SK-N-SH (cell line): ENCODE results near the gene ZNF646. TPM values are rescaled to one million over a fixed set of nuclear protein-coding genes. Genes with fewer than 3 reads are reported as not detected.

Experiments used
- CTCF ChIA-PET: fragments of 300-600, 350-600 bp; formaldehyde crosslinking; extraction: SDS; loops from one replicate; lab custom pipeline; 2021; lab: Yijun Ruan, JAX
- POLR2A ChIA-PET: fragments of 350-600 bp; sonication (Branson Sonifier 250); formaldehyde crosslinking; extraction: SDS; loops from one replicate; lab custom pipeline; 2020; ENCODE audit warnings: antibody characterized with exemption, inconsistent platforms; lab: Yijun Ruan, JAX
- DNase-seq: peaks from one replicate; pipeline ENCODE4 v3.0.0; 2012
- H2AFZ ChIP-seq: fragments of 200-600 bp; sonication (generic); 2 replicates; pipeline ENCODE4 v1.8.1; 2016; ENCODE audit warnings: antibody characterized with exemption, mild to moderate bottlenecking, low read depth
- H3F3A ChIP-seq: fragments of 200-600 bp; sonication (generic); replicated peaks from 2 replicates; pipeline ENCODE3; 2016; ENCODE audit warnings: antibody characterized with exemption, mild to moderate bottlenecking; ENCODE audit not compliant: insufficient read depth
- H3K27ac ChIP-seq, 2 experiments: fragments of 200-500 bp in 1 of 2; fragments of 200-600 bp in 1 of 2; sonication (Bioruptor generic) in 1 of 2; sonication (generic), shearing (Covaris generic) in 1 of 2; 2 replicates each; pipeline versions ENCODE4 v1.5.1 to v1.6.1; 2014 to 2016; ENCODE audit warnings: low read depth in 2 of 2, inconsistent platforms in 1 of 2, low read length in 1 of 2, mild to moderate bottlenecking in 1 of 2, mixed read lengths in 1 of 2
- H3K27me3 ChIP-seq: fragments of 200-600 bp; sonication (generic), shearing (Covaris generic); 2 replicates; pipeline ENCODE4 v1.6.1; 2016; ENCODE audit warnings: mixed run types; ENCODE audit not compliant: insufficient read depth
- H3K36me3 ChIP-seq, 2 experiments: fragments of 200-500 bp in 1 of 2; fragments of 200-600 bp in 1 of 2; sonication (Bioruptor generic) in 1 of 2; sonication (generic) in 1 of 2; replicated peaks in 1 of 2; 2 replicates each; pipeline versions ENCODE3 to v1.5.1; 2014 to 2016; ENCODE audit warnings: low read length in 1 of 2, mild to moderate bottlenecking in 1 of 2; ENCODE audit not compliant: insufficient read depth in 2 of 2, control insufficient read depth in 1 of 2
- H3K4me1 ChIP-seq, 2 experiments: fragments of 200-500 bp in 1 of 2; fragments of 200-600 bp in 1 of 2; sonication (Bioruptor generic) in 1 of 2; sonication (generic), shearing (Covaris generic) in 1 of 2; 2 replicates each; pipeline versions ENCODE4 v1.5.1 to v1.6.1; 2014 to 2016; ENCODE audit warnings: low read depth in 1 of 2, low read length in 1 of 2, mixed run types in 1 of 2; ENCODE audit not compliant: insufficient read depth in 2 of 2, control insufficient read depth in 1 of 2
- H3K4me2 ChIP-seq: fragments of 200-600 bp; sonication (generic), shearing (Covaris generic); 2 replicates; pipeline ENCODE4 v1.6.1; 2017; ENCODE audit warnings: mixed run types
- H3K4me3 ChIP-seq, 2 experiments: fragments of 200-500 bp in 1 of 2; fragments of 200-600 bp in 1 of 2; sonication (Bioruptor generic) in 1 of 2; sonication (generic), shearing (Covaris generic) in 1 of 2; 2 replicates each; pipeline versions ENCODE4 v1.5.1 to v1.8.1; 2014 to 2016; ENCODE audit warnings: low read depth in 2 of 2, inconsistent platforms in 1 of 2, low read length in 1 of 2, mild to moderate bottlenecking in 1 of 2, mixed read lengths in 1 of 2, moderate library complexity in 1 of 2
- H3K79me2 ChIP-seq: fragments of 200-600 bp; sonication (generic); 2 replicates; pipeline ENCODE4 v1.8.1; 2017; ENCODE audit warnings: mild to moderate bottlenecking; ENCODE audit not compliant: insufficient read depth
- H3K9ac ChIP-seq: fragments of 200-600 bp; sonication (generic); 2 replicates; pipeline ENCODE4 v1.6.1; 2017; ENCODE audit warnings: mixed run types
- H3K9me2 ChIP-seq: fragments of 200-600 bp; sonication (generic); 2 replicates; pipeline ENCODE4 v1.6.1; 2017; ENCODE audit warnings: mixed run types
- H3K9me3 ChIP-seq: fragments of 200-600 bp; sonication (generic); 2 replicates; pipeline ENCODE4 v1.6.1; 2017; ENCODE audit warnings: mixed run types, mild to moderate bottlenecking, moderate library complexity
- H4K20me1 ChIP-seq: fragments of 200-600 bp; sonication (generic); 2 replicates; pipeline ENCODE4 v1.6.1; 2017; ENCODE audit warnings: mild to moderate bottlenecking, mixed run types; ENCODE audit not compliant: insufficient read depth
- EP300 ChIP-seq, 2 experiments: IDR thresholded peaks; 2 replicates each; pipeline versions ENCODE4 v1.4.0 to v1.6.1; 2012; ENCODE audit warnings: borderline replicate concordance in 1 of 2, low read depth in 1 of 2, low read length in 1 of 2
- EZH2phosphoT487 ChIP-seq: fragments of 200-600 bp; sonication (generic); IDR thresholded peaks from 2 replicates; pipeline ENCODE4 v1.6.1; 2017; ENCODE audit warnings: low read depth, mixed run types, mild to moderate bottlenecking, antibody characterized with exemption, moderate library complexity, borderline replicate concordance
- FOSL2 ChIP-seq: IDR thresholded peaks from 2 replicates; pipeline ENCODE4 v1.4.0; 2012; ENCODE audit warnings: low read depth, mild to moderate bottlenecking, moderate library complexity, borderline replicate concordance
- FOXJ3 ChIP-seq: sonication (generic); formaldehyde crosslinking; IDR thresholded peaks from 2 replicates; pipeline ENCODE4 v1.5.1; 2020; ENCODE audit warnings: mild to moderate bottlenecking, missing genetic modification reagents
- FOXM1 ChIP-seq: IDR thresholded peaks from 2 replicates; pipeline ENCODE4 v1.4.0; 2012; ENCODE audit warnings: low read depth, mild to moderate bottlenecking
- GABPA ChIP-seq: IDR thresholded peaks from 2 replicates; pipeline ENCODE4 v1.4.0; 2012; ENCODE audit warnings: low read depth, mild to moderate bottlenecking
- MEF2A ChIP-seq: IDR thresholded peaks from 2 replicates; pipeline ENCODE4 v1.4.0; 2012; ENCODE audit warnings: low read depth, borderline replicate concordance
- NRF1 ChIP-seq: IDR thresholded peaks from 2 replicates; pipeline ENCODE4 v1.6.1; 2012; ENCODE audit warnings: low read depth, mild to moderate bottlenecking, low read length
- POLR2AphosphoS5 ChIP-seq: IDR thresholded peaks from 2 replicates; pipeline ENCODE4 v1.6.1; 2012; ENCODE audit warnings: low read depth, low read length
- RXRA ChIP-seq: IDR thresholded peaks from 2 replicates; pipeline ENCODE4 v1.4.0; 2012; ENCODE audit warnings: low read depth, mild to moderate bottlenecking, borderline replicate concordance
- SMC3 ChIP-seq: IDR thresholded peaks from 2 replicates; pipeline ENCODE4 v1.6.1; 2012; ENCODE audit warnings: low read depth, low read length, improper control_type of control experiment
- TAF1 ChIP-seq: IDR thresholded peaks from 2 replicates; pipeline ENCODE4 v1.6.1; 2012; ENCODE audit warnings: low read depth, mild to moderate bottlenecking, low read length, moderate library complexity, borderline replicate concordance
- YY1 ChIP-seq: IDR thresholded peaks from 2 replicates; pipeline ENCODE4 v1.4.0; 2012; ENCODE audit warnings: low read depth, mild to moderate bottlenecking
- WGBS: methylation state at CpG from one replicate; pipeline ENCODE4 v1.1.6; 2017; ENCODE audit warnings: low lambda C conversion rate; 5-methylcytosine and 5-hydroxymethylcytosine counted together
- polyA plus RNA-seq, 3 experiments: library from polyadenylated mRNA; depleted of rRNA; stranded (reverse); fragments of >200 nt; gene quantifications; 2 replicates each; pipeline ENCODE4 v1.2.3, GENCODE V29; 2012
- TF ChIP-seq, protein P1 (sequence below): IDR thresholded peaks from 2 replicates; pipeline ENCODE4 v1.6.1; 2012; ENCODE audit warnings: mild to moderate bottlenecking, low read depth, low read length, moderate library complexity
- TF ChIP-seq, protein P2 (sequence below): IDR thresholded peaks from 2 replicates; pipeline ENCODE4 v1.4.0; 2012; ENCODE audit warnings: low read depth, borderline replicate concordance
- TF ChIP-seq, protein P3 (sequence below): IDR thresholded peaks from 2 replicates; pipeline ENCODE4 v1.4.0; 2012; ENCODE audit warnings: low read depth, borderline replicate concordance
- TF ChIP-seq, protein P4 (sequence below): fragments of 200-600 bp; sonication (generic); IDR thresholded peaks from 2 replicates; pipeline ENCODE4 v1.6.1; 2017; ENCODE audit warnings: antibody characterized with exemption, mild to moderate bottlenecking, moderate library complexity

ZNF646 gene
- polyA plus RNA-seq, 1 of the 3 experiments (the other 2 are of a cell fraction), result 3.4 TPM

DNA sequence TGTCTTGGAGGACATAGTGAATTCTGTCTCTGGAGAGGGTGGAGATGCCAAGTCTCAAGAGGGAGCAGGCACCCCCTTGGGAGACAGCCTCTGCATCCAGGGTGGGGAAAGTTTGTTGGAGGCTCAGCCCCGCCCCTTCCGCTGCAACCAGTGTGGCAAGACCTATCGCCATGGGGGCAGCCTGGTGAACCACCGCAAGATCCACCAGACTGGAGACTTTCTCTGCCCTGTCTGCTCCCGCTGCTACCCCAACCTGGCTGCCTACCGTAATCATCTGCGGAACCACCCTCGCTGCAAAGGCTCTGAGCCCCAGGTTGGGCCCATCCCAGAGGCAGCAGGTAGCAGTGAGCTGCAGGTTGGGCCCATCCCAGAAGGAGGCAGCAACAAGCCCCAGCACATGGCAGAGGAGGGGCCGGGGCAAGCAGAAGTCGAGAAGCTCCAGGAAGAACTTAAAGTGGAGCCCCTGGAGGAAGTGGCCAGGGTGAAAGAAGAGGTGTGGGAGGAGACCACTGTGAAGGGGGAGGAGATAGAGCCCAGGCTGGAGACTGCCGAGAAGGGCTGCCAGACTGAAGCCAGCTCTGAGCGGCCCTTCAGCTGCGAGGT, 5.2 kb downstream of the ZNF646 start:
- H3K79me2 ChIP-seq, result peaks cover 75% of the 10 kb centered on the region
- H3K36me3 ChIP-seq, result peaks cover 27 to 72% of the 10 kb centered on the region in 2 experiments
- H3K27ac ChIP-seq, result no peak overlapping the region
- CTCF ChIA-PET, result interaction anchor here (0.5 to 1.6 kb wide), 3 partner anchors 21 to 266 kb away, joined by 4 to 5 read pairs (median 4); no protein-coding TSS in a partner anchor
- WGBS, result 75% methylated on average over 5 of the region's 13 CpGs
- TF ChIP-seq MEF2A, result no peak
- TF ChIP-seq SMC3, result no peak
- TF ChIP-seq TAF1, result no peak
- TF ChIP-seq EZH2phosphoT487, result no peak
- TF ChIP-seq, protein P1, sequence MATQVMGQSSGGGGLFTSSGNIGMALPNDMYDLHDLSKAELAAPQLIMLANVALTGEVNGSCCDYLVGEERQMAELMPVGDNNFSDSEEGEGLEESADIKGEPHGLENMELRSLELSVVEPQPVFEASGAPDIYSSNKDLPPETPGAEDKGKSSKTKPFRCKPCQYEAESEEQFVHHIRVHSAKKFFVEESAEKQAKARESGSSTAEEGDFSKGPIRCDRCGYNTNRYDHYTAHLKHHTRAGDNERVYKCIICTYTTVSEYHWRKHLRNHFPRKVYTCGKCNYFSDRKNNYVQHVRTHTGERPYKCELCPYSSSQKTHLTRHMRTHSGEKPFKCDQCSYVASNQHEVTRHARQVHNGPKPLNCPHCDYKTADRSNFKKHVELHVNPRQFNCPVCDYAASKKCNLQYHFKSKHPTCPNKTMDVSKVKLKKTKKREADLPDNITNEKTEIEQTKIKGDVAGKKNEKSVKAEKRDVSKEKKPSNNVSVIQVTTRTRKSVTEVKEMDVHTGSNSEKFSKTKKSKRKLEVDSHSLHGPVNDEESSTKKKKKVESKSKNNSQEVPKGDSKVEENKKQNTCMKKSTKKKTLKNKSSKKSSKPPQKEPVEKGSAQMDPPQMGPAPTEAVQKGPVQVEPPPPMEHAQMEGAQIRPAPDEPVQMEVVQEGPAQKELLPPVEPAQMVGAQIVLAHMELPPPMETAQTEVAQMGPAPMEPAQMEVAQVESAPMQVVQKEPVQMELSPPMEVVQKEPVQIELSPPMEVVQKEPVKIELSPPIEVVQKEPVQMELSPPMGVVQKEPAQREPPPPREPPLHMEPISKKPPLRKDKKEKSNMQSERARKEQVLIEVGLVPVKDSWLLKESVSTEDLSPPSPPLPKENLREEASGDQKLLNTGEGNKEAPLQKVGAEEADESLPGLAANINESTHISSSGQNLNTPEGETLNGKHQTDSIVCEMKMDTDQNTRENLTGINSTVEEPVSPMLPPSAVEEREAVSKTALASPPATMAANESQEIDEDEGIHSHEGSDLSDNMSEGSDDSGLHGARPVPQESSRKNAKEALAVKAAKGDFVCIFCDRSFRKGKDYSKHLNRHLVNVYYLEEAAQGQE, result no peak
- TF ChIP-seq RXRA, result no peak
- TF ChIP-seq, protein P2, sequence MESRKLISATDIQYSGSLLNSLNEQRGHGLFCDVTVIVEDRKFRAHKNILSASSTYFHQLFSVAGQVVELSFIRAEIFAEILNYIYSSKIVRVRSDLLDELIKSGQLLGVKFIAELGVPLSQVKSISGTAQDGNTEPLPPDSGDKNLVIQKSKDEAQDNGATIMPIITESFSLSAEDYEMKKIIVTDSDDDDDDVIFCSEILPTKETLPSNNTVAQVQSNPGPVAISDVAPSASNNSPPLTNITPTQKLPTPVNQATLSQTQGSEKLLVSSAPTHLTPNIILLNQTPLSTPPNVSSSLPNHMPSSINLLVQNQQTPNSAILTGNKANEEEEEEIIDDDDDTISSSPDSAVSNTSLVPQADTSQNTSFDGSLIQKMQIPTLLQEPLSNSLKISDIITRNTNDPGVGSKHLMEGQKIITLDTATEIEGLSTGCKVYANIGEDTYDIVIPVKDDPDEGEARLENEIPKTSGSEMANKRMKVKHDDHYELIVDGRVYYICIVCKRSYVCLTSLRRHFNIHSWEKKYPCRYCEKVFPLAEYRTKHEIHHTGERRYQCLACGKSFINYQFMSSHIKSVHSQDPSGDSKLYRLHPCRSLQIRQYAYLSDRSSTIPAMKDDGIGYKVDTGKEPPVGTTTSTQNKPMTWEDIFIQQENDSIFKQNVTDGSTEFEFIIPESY, result no peak
- no peak for TF ChIP-seq NRF1
- no peak for TF ChIP-seq FOSL2
- TF ChIP-seq FOXJ3, result no peak
- no peak for TF ChIP-seq EP300 (IDR thresholded peaks at IDR 0.05; ENCODE audit: borderline replicate concordance in 1 of 2, low read depth in 1 of 2, low read length in 1 of 2)
- TF ChIP-seq, protein P3, sequence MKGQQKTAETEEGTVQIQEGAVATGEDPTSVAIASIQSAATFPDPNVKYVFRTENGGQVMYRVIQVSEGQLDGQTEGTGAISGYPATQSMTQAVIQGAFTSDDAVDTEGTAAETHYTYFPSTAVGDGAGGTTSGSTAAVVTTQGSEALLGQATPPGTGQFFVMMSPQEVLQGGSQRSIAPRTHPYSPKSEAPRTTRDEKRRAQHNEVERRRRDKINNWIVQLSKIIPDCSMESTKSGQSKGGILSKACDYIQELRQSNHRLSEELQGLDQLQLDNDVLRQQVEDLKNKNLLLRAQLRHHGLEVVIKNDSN, result no peak
- no peak for TF ChIP-seq FOXM1
- TF ChIP-seq, protein P4, sequence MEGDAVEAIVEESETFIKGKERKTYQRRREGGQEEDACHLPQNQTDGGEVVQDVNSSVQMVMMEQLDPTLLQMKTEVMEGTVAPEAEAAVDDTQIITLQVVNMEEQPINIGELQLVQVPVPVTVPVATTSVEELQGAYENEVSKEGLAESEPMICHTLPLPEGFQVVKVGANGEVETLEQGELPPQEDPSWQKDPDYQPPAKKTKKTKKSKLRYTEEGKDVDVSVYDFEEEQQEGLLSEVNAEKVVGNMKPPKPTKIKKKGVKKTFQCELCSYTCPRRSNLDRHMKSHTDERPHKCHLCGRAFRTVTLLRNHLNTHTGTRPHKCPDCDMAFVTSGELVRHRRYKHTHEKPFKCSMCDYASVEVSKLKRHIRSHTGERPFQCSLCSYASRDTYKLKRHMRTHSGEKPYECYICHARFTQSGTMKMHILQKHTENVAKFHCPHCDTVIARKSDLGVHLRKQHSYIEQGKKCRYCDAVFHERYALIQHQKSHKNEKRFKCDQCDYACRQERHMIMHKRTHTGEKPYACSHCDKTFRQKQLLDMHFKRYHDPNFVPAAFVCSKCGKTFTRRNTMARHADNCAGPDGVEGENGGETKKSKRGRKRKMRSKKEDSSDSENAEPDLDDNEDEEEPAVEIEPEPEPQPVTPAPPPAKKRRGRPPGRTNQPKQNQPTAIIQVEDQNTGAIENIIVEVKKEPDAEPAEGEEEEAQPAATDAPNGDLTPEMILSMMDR, result no peak
- TF ChIP-seq YY1, result no peak
- no peak for TF ChIP-seq GABPA
- TF ChIP-seq POLR2AphosphoS5, result no peak
- no peaks in the 10 kb centered on the region for H3F3A ChIP-seq
- POLR2A ChIA-PET, result no interaction called here
- no peak for DNase-seq
- H3K27me3 ChIP-seq, result no peaks in the 10 kb centered on the region
- peaks cover 12% of the 10 kb centered on the region; the same call in 1 of the 2 replicates for H4K20me1 ChIP-seq
- no peaks in the 10 kb centered on the region for H3K9me2 ChIP-seq
- no peak overlapping the region for H3K9ac ChIP-seq
- no peak overlapping the region for H3K4me2 ChIP-seq
- no peak overlapping the region for H2AFZ ChIP-seq
- no peak overlapping the region for H3K4me3 ChIP-seq
- peaks cover 2 to 8% of the 10 kb centered on the region in 2 experiments; a peak in 3 of 4 replicates for H3K4me1 ChIP-seq
- H3K9me3 ChIP-seq, result no peaks in the 10 kb centered on the region
